ENCODE results near the gene PRKCE.

DNA sequence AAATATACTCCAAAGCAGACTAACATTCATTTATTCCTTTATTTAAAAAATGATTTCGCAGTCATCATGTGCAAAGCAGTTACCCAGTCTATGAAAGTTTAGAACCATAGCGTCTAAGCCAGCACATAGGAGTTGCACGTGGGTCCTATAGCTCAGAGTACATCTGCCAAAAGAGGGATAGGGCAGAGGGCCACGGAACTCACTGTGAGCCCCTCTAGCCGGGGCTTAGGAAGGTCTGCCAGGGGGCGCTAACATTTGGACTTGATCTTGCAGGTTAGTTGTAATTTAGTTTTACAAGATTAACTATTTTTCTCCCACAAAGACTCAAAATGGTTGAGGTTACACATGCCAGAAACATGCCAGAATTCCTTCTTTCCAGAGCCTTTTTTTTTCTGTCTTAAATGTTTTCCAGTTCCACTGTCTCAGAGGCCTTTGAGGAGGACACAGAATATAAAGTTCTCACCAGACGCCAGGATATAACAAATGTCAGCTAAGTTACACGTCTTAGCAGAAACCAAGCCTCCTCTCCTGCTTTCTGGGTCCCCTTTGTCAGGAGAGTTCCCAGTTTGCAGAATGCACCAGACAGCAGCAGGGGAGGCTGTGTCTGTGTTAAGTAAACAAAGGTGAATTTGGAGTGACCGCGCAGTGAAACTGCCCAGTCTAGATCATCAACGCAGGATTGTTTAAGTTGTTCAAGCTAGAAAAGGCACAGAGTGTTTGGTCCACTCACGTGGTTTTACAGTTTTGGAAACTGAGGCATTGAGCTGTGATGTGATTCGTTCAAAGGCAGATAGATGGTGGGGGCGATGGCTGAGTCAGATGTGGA lies 292.0 kb downstream of the PRKCE start:
- TF ChIP-seq CTCF (conservative IDR thresholded peaks at IDR 0.05; ENCODE audit: low read depth in 2 of 2) (peak; percentile 54 to 57), POLR2AphosphoS5 (IDR thresholded peaks at IDR 0.05; ENCODE audit: low read depth) (no peak), EZH2 (IDR thresholded peaks at IDR 0.05; ENCODE audit: low read depth, unreplicated experiment) (no peak), EZH2phosphoT487 (IDR thresholded peaks at IDR 0.05; ENCODE audit: unreplicated experiment) (no peak)
